A549 (cell line): ENCODE results near the gene LRRC8A. TPM values are rescaled to one million over a fixed set of nuclear protein-coding genes. Genes with fewer than 3 reads are reported as not detected.

Experiments used
- ATAC-seq, 2 experiments: fragments of 200-7000 bp in 1 of 2; fragments of >200 bp in 1 of 2; cut with Nextera tagmentation in 1 of 2; cut with Tn5 transposase in 1 of 2; 3 replicates each; pipeline versions ENCODE4 v1.8.0 to v1.9.1; 2018 to 2020; ENCODE audit warnings: mild to moderate bottlenecking in 1 of 2, moderate library complexity in 1 of 2
- CTCF ChIA-PET: fragments of 300-600 bp; sonication (Branson Sonifier 250); formaldehyde crosslinking; extraction: SDS; loops from one replicate; lab custom pipeline; 2021; ENCODE audit warnings: antibody characterized with exemption, inconsistent platforms; lab: Yijun Ruan, JAX
- POLR2A ChIA-PET: fragments of 350-600 bp; formaldehyde crosslinking; extraction: SDS; loops from one replicate; lab custom pipeline; 2021; ENCODE audit warnings: antibody characterized with exemption, inconsistent platforms; lab: Yijun Ruan, JAX
- DNase-seq, 2 experiments: peaks; one replicate each; pipeline versions ENCODE4 v3.0.0 to v3.0.0-alpha.2; 2011 to 2016; ENCODE audit warnings: low read depth in 1 of 2, low spot score in 1 of 2
- FAIRE-seq: peaks from 2 replicates; lab custom pipeline; 2011; peaks lifted over from hg19 to GRCh38; lab: Jason Lieb, UNC
- H3K27ac ChIP-seq, 2 experiments: fragments of >200 bp; sonication (Bioruptor Twin); formaldehyde crosslinking; 3 replicates each; pipeline ENCODE4 v1.5.1; 2016 to 2017
- H3K4me1 ChIP-seq: fragments of >200 bp; sonication (Bioruptor Twin); formaldehyde crosslinking; 3 replicates; pipeline ENCODE4 v1.6.1; 2016
- H3K4me2 ChIP-seq: fragments of >200 bp; sonication (Bioruptor Twin); formaldehyde crosslinking; 3 replicates; pipeline ENCODE4 v1.6.1; 2016
- H3K4me3 ChIP-seq: fragments of >200 bp; sonication (Bioruptor Twin); formaldehyde crosslinking; 3 replicates; pipeline ENCODE4 v1.5.1; 2016
- H3K9me3 ChIP-seq: fragments of >200 bp; sonication (Bioruptor Twin); formaldehyde crosslinking; 3 replicates; pipeline ENCODE4 v1.6.1; 2016
- BCL3 ChIP-seq: fragments of >200 bp; sonication (Bioruptor Twin); formaldehyde crosslinking; IDR thresholded peaks from 3 replicates; pipeline ENCODE4 v1.6.1; 2016
- BHLHE40 ChIP-seq: IDR thresholded peaks from 2 replicates; pipeline ENCODE4 v1.6.1; 2012; ENCODE audit warnings: low read depth, low read length, inconsistent platforms
- CBX2 ChIP-seq: fragments of 200-600 bp; sonication (generic); IDR thresholded peaks from 2 replicates; pipeline ENCODE4 v1.6.1; 2016; ENCODE audit warnings: low read depth, mild to moderate bottlenecking, borderline replicate concordance
- CEBPB ChIP-seq, 2 experiments: fragments of >200 bp in 1 of 2; sonication (Bioruptor Twin) in 1 of 2; formaldehyde crosslinking in 1 of 2; IDR thresholded peaks; 2 replicates each; pipeline ENCODE4 v1.6.1; 2012 to 2016
- CHD4 ChIP-seq: fragments of 200-600 bp; sonication (generic); IDR thresholded peaks from 2 replicates; pipeline ENCODE4 v1.6.1; 2016; ENCODE audit warnings: antibody characterized with exemption, mild to moderate bottlenecking, borderline replicate concordance
- CTCF ChIP-seq: fragments of >200 bp; sonication (Bioruptor Twin); formaldehyde crosslinking; IDR thresholded peaks from 3 replicates; pipeline ENCODE4 v1.5.1; 2016
- EHF ChIP-seq: fragments of 250-450 bp; sonication (Bioruptor Pico); IDR thresholded peaks from 2 replicates; pipeline ENCODE4 v1.5.0; 2020; ENCODE audit warnings: mild to moderate bottlenecking
- EHMT2 ChIP-seq: fragments of 200-600 bp; sonication (generic); IDR thresholded peaks from 2 replicates; pipeline ENCODE4 v1.6.1; 2016; ENCODE audit warnings: antibody characterized with exemption, low read depth, mild to moderate bottlenecking, moderate library complexity
- EP300 ChIP-seq, 2 experiments: fragments of >200 bp; sonication (Bioruptor Twin); formaldehyde crosslinking; IDR thresholded peaks; 2 replicates in 1 of 2; 3 replicates in 1 of 2; pipeline ENCODE4 v1.6.1; 2016 to 2017
- FOSL2 ChIP-seq, 2 experiments: fragments of 450-650 bp in 1 of 2; fragments of >200 bp in 1 of 2; sonication (Bioruptor Twin) in 1 of 2; formaldehyde crosslinking; IDR thresholded peaks; 2 replicates each; pipeline versions ENCODE4 v1.5.0 to v1.6.1; 2016 to 2020; ENCODE audit warnings: mild to moderate bottlenecking in 1 of 2, moderate library complexity in 1 of 2
- GATA3 ChIP-seq: IDR thresholded peaks from 2 replicates; pipeline ENCODE4 v1.6.1; 2012; ENCODE audit warnings: borderline replicate concordance
- HDAC2 ChIP-seq: fragments of 200-600 bp; sonication (generic); IDR thresholded peaks from 2 replicates; pipeline ENCODE4 v1.6.1; 2016
- HES2 ChIP-seq: fragments of >200 bp; sonication (Bioruptor Twin); formaldehyde crosslinking; IDR thresholded peaks from 2 replicates; pipeline ENCODE4 v1.6.1; 2016
- HOXB13 ChIP-seq: fragments of 250-450 bp; sonication (Bioruptor Pico); IDR thresholded peaks from 2 replicates; pipeline ENCODE4 v1.5.0; 2020; ENCODE audit warnings: low read depth, mild to moderate bottlenecking, moderate library complexity
- HOXB5 ChIP-seq: fragments of 250-450 bp; sonication (Bioruptor Pico); IDR thresholded peaks from 2 replicates; pipeline ENCODE4 v1.5.0; 2020; ENCODE audit warnings: mild to moderate bottlenecking, moderate library complexity
- JUN ChIP-seq, 2 experiments: fragments of >200 bp; sonication (Bioruptor Twin); formaldehyde crosslinking; IDR thresholded peaks; 2 replicates in 1 of 2; 3 replicates in 1 of 2; pipeline ENCODE4 v1.6.1; 2016 to 2017
- KDM1A ChIP-seq: fragments of 200-600 bp; sonication (generic); IDR thresholded peaks from 2 replicates; pipeline ENCODE4 v1.6.1; 2016; ENCODE audit warnings: low read depth, mild to moderate bottlenecking
- KDM5A ChIP-seq: fragments of 200-600 bp; sonication (generic); IDR thresholded peaks from 2 replicates; pipeline ENCODE4 v1.6.1; 2016; ENCODE audit warnings: antibody characterized with exemption, mild to moderate bottlenecking
- MAX ChIP-seq: IDR thresholded peaks from 2 replicates; pipeline ENCODE4 v1.6.1; 2012
- MAZ ChIP-seq: fragments of 150-350 bp; IDR thresholded peaks from 2 replicates; pipeline ENCODE4 v1.6.1; 2014; ENCODE audit warnings: antibody characterized with exemption, low read depth, low read length, borderline replicate concordance
- MYC ChIP-seq: IDR thresholded peaks from 2 replicates; pipeline ENCODE4 v1.6.1; 2012; ENCODE audit warnings: mild to moderate bottlenecking, inconsistent platforms, low read length, improper control_type of control experiment, borderline replicate concordance
- NPAS2 ChIP-seq: fragments of 250-450 bp; sonication (Bioruptor Pico); IDR thresholded peaks from 2 replicates; pipeline ENCODE4 v1.8.0; 2022; ENCODE audit warnings: mild to moderate bottlenecking, moderate library complexity, borderline replicate concordance
- PHF8 ChIP-seq: fragments of 200-600 bp; sonication (generic); IDR thresholded peaks from 2 replicates; pipeline ENCODE4 v1.6.1; 2016; ENCODE audit warnings: low read depth, mild to moderate bottlenecking, antibody characterized with exemption, moderate library complexity, borderline replicate concordance
- SMC3 ChIP-seq: fragments of >200 bp; sonication (Bioruptor Twin); formaldehyde crosslinking; IDR thresholded peaks from 3 replicates; pipeline ENCODE4 v1.6.1; 2018; ENCODE audit warnings: inconsistent platforms
- TP53 ChIP-seq: fragments of 250-450 bp; sonication (Bioruptor Pico); IDR thresholded peaks from 2 replicates; pipeline ENCODE4 v1.5.0; 2021; ENCODE audit warnings: mild to moderate bottlenecking, moderate library complexity
- USF2 ChIP-seq: fragments of 450-650 bp; IDR thresholded peaks from 2 replicates; pipeline ENCODE4 v1.6.1; 2014; ENCODE audit warnings: antibody characterized with exemption
- ZSCAN20 ChIP-seq: fragments of 250-450 bp; sonication (Bioruptor Pico); IDR thresholded peaks from 2 replicates; pipeline ENCODE4 v1.8.0; 2022; ENCODE audit warnings: mild to moderate bottlenecking, moderate library complexity
- WGBS: methylation state at CpG from one replicate; pipeline ENCODE4 v1.1.6; 2017; ENCODE audit errors: missing lambda C conversion rate; 5-methylcytosine and 5-hydroxymethylcytosine counted together
- polyA plus RNA-seq, 4 experiments: library from polyadenylated mRNA; depleted of rRNA in 3 of 4; stranded (reverse); fragments of >200 nt; fragmentation: RNase III in 1 of 4; extraction: RNeasy Plus Mini Kit Qiagen cat#74134 plus additional on column Dnase treatment in 1 of 4; gene quantifications; 2 replicates in 3 of 4; 3 replicates in 1 of 4; pipeline ENCODE4 v1.2.3, GENCODE V29; 2011 to 2017

LRRC8A gene
- polyA plus RNA-seq, 2 of the 4 experiments (the other 2 are of a cell fraction) = 22.9 to 25.9 TPM

- peak overlapping the region; percentile 92 for H3K4me2 ChIP-seq
- ChIA-PET CTCF (interaction anchor here (0.6 to 2.9 kb wide), 2 partner anchors 19 to 72 kb away, joined by 3 to 12 read pairs; no protein-coding TSS in a partner anchor), POLR2A (no interaction called here)
- whole genome bisulfite sequencing = 37% methylated on average over 30 of the region's 30 CpGs
- H3K9me3 ChIP-seq = no peaks in the 10 kb centered on the region
- no peak for TF ChIP-seq HOXB5
- no peak for TF ChIP-seq KDM1A
- no peak for TF ChIP-seq EHMT2
- TF ChIP-seq CEBPB (IDR thresholded peaks at IDR 0.05) = no peak
- TF ChIP-seq GATA3 = no peak
- no peak for TF ChIP-seq SMC3
- no peak for TF ChIP-seq EHF (CRISPR knock-in tag)
- TF ChIP-seq CTCF = no peak
- H3K4me1 ChIP-seq = peaks cover 12% of the 10 kb centered on the region; the same call in 2 of the 3 replicates
- FAIRE-seq (no peak), DNase-seq (peak in 1 of 2 experiments; percentile 24), ATAC-seq (peak; percentile 49 to 52; a peak in 5 of 6 replicates)
- H3K27ac ChIP-seq = peak overlapping the region; percentile 91 to 95
- peak overlapping the region; percentile 85 for H3K4me3 ChIP-seq
Observed at GRCh38 chr9:128946571-128947276, 64.8 kb downstream of the LRRC8A start.

GRCh38 chr9:128947277-128947526, 65.3 kb downstream of the LRRC8A start:
- H3K4me3 ChIP-seq = peak overlapping the region; percentile 85
- ChIA-PET CTCF (interaction anchor here (0.9 kb wide), 1 partner anchor 19 kb away, joined by 4 read pairs; no protein-coding TSS in a partner anchor), POLR2A (no interaction called here)
- TF ChIP-seq HOXB13 (CRISPR knock-in tag) (0 out of 2 replicates have a peak, but pooled peaks have one; percentile 24), KDM5A (peak; percentile 89; the same call in 1 of the 2 replicates), EP300 (IDR thresholded peaks at IDR 0.05) (no peak)
- peak overlapping the region; percentile 91 to 95 for H3K27ac ChIP-seq
- ATAC-seq (peak; percentile 56 to 58), DNase-seq (no peak), FAIRE-seq (no peak)
- peak overlapping the region; percentile 92 for H3K4me2 ChIP-seq
- 0% methylated on average over 18 of the region's 20 CpGs for WGBS
- H3K9me3 ChIP-seq = no peaks in the 10 kb centered on the region
- peaks cover 12% of the 10 kb centered on the region; the same call in 2 of the 3 replicates for H3K4me1 ChIP-seq

GRCh38 chr9:128947527-128948301, 65.8 kb downstream of the LRRC8A start, which contains the start of the genes DOLK and NUP188:
DOLK (minus strand) TSS chr9:128947603; CDS start chr9:128947303, 300 bp downstream.
NUP188 (plus strand) TSS chr9:128947699; CDS start chr9:128947720, 21 bp downstream.
- Histone ChIP-seq H3K27ac (peak within 1 kb of the TSS; percentile 91 to 95), H3K9me3 (no peaks in the 10 kb centered on the region), H3K4me1 (peaks cover 12% of the 10 kb centered on the region; the same call in 2 of the 3 replicates), H3K4me3 (peak within 1 kb of the TSS; percentile 85), H3K4me2 (peak within 1 kb of the TSS; percentile 92)
- no peak for FAIRE-seq
- CTCF ChIA-PET = interaction anchor here (0.9 to 1.0 kb wide), 2 partner anchors 20 to 55 kb away, joined by 3 to 4 read pairs; no protein-coding TSS in a partner anchor
- peak; percentile 90 to 97 for DNase-seq
- WGBS = under 1% methylated on average over 63 of the region's 86 CpGs
- ATAC-seq = peak; percentile 86 to 88
- POLR2A ChIA-PET = interaction anchor here (1.0 to 1.2 kb wide), 2 partner anchors 130 to 223 kb away, joined by 5 read pairs; partner anchors contain the start of genes ENDOG and ZDHHC12
- TF ChIP-seq BHLHE40 (peak; percentile 59), TP53 (CRISPR knock-in tag) (peak; percentile 31; the same call in 1 of the 2 replicates), MAX (peak; percentile 86), EHF (CRISPR knock-in tag) (no peak), FOSL2 (IDR thresholded peaks at IDR 0.05) (no peak), FOSL2 (CRISPR knock-in tag; IDR thresholded peaks at IDR 0.05) (peak; percentile 22; the same call in 1 of the 2 replicates), MAZ (peak; percentile 38; the same call in 1 of the 2 replicates), CBX2 (no peak), HOXB5 (0 out of 2 replicates have a peak, but pooled peaks have one; percentile 21), GATA3 (no peak), CHD4 (no peak), NPAS2 (peak; percentile 69; the same call in 1 of the 2 replicates), ZSCAN20 (CRISPR knock-in tag) (no peak), USF2 (peak; percentile 100), PHF8 (peak; percentile 76; the same call in 1 of the 2 replicates), HDAC2 (no peak), MYC (0 out of 2 replicates have a peak, but pooled peaks have one; percentile 53), BCL3 (peak; percentile 91), HES2 (no peak), JUN (IDR thresholded peaks at IDR 0.05) (peak; percentile 67 to 88; a peak in 4 of 5 replicates), EHMT2 (no peak)
